HEK293 (cell line): ENCODE measurements around the gene GCNT2.

ENCODE experiments used
- ELK4 ChIP-seq: IDR thresholded peaks from 2 replicates; pipeline ENCODE4 v1.6.1; 2011; ENCODE audit warnings: mild to moderate bottlenecking, low read depth, low read length, borderline replicate concordance
- HOXD13 ChIP-seq: sonication (generic); formaldehyde crosslinking; IDR thresholded peaks from 2 replicates; pipeline ENCODE4 v1.8.0; 2022; ENCODE audit warnings: missing genetic modification reagents, borderline replicate concordance
- KLF1 ChIP-seq: fragments of 450-650 bp; formaldehyde crosslinking; IDR thresholded peaks from 2 replicates; pipeline ENCODE4 v1.5.1; 2016; ENCODE audit warnings: missing biosample characterization, missing genetic modification characterization
- KLF17 ChIP-seq: fragments of 450-650 bp; formaldehyde crosslinking; IDR thresholded peaks from 2 replicates; pipeline ENCODE4 v1.5.1; 2016; ENCODE audit warnings: missing biosample characterization, missing genetic modification characterization
- MYNN ChIP-seq: fragments of 450-650 bp; formaldehyde crosslinking; IDR thresholded peaks from 2 replicates; pipeline ENCODE4 v1.5.1; 2016; ENCODE audit warnings: missing biosample characterization, missing genetic modification characterization, borderline replicate concordance
- PRDM1 ChIP-seq: fragments of 450-650 bp; formaldehyde crosslinking; IDR thresholded peaks from 2 replicates; pipeline ENCODE4; 2016; ENCODE audit warnings: missing biosample characterization, missing genetic modification characterization
- SETDB1 ChIP-seq: IDR thresholded peaks from one replicate; pipeline ENCODE4 v1.6.1; 2017; ENCODE audit warnings: mild to moderate bottlenecking, low read length, moderate library complexity, mixed read lengths; ENCODE audit not compliant: insufficient read length
- ZFHX2 ChIP-seq: fragments of 450-650 bp; formaldehyde crosslinking; conservative IDR thresholded peaks from 2 replicates; pipeline ENCODE4 v1.5.1; 2016; ENCODE audit warnings: missing biosample characterization, missing genetic modification characterization
- ZNF148 ChIP-seq: fragments of 450-650 bp; formaldehyde crosslinking; IDR thresholded peaks from 2 replicates; pipeline ENCODE4 v1.5.0; 2017; ENCODE audit warnings: missing biosample characterization, missing genetic modification characterization, borderline replicate concordance
- ZNF211 ChIP-seq: fragments of 450-650 bp; formaldehyde crosslinking; IDR thresholded peaks from 2 replicates; pipeline ENCODE4 v1.5.1; 2016; ENCODE audit warnings: low read depth, missing biosample characterization, missing genetic modification characterization
- ZNF530 ChIP-seq: fragments of 450-650 bp; formaldehyde crosslinking; IDR thresholded peaks from 2 replicates; pipeline ENCODE4 v1.5.1; 2016; ENCODE audit warnings: low read depth, missing biosample characterization, missing genetic modification characterization
- ZNF571 ChIP-seq: fragments of 450-650 bp; formaldehyde crosslinking; IDR thresholded peaks from 2 replicates; pipeline ENCODE4 v1.5.0; 2017; ENCODE audit warnings: missing biosample characterization, missing genetic modification characterization
- ZNF776 ChIP-seq: fragments of 450-650 bp; formaldehyde crosslinking; IDR thresholded peaks from 2 replicates; pipeline ENCODE4 v1.5.0; 2017; ENCODE audit warnings: missing biosample characterization, missing genetic modification characterization, borderline replicate concordance

DNA sequence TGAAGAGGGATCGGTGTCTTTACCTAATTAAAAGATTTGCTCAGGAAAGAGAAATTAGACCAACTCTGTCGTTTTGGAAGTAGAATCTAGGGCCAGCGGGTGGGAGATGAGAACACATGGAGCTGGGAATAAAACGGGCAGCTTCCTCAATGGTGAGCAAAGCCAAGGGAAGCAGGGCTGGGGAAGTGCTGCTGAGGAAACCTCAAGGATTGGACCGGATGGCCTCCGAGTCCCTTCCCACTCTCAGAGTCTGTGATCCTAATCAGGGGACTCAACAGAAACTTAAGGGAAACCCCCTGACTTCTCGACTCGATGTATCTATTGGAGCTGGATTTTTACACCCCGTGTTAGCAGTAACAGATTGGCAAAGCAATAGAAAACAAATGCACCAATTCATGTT, 10.8 kb downstream of the GCNT2 start:
- no peak for TF ChIP-seq ZNF530 (tag by site-specific recombination)
- no peak for TF ChIP-seq MYNN
- no peak for TF ChIP-seq ZNF148 (tag by site-specific recombination)
- TF ChIP-seq HOXD13 (CRISPR knock-in tag), result no peak
- TF ChIP-seq PRDM1, result no peak
- TF ChIP-seq ZFHX2 (tag by site-specific recombination), result no peak
- TF ChIP-seq KLF1 (tag by site-specific recombination), result no peak
- no peak for TF ChIP-seq ELK4
- TF ChIP-seq SETDB1, result no peak
- TF ChIP-seq ZNF776, result no peak
- TF ChIP-seq ZNF571, result no peak
- no peak for TF ChIP-seq ZNF211 (tag by site-specific recombination)
- TF ChIP-seq KLF17 (tag by site-specific recombination), result no peak
